Fibroblast of mammary gland (primary cell): Measurements from ENCODE around the gene EREG.
"Not testable (repeated sequence)": the region's sequence is repeated elsewhere in the genome, so short reads cannot be mapped to it uniquely, and the experiment has no call there.

ENCODE experiments used
- DNase-seq: peaks from one replicate; pipeline ENCODE4 v3.0.0-alpha.2; 2010; ENCODE audit warnings: low read depth
- H3K4me3 ChIP-seq: 2 replicates; pipeline ENCODE4 v1.5.1; 2011; ENCODE audit warnings: low read depth, mild to moderate bottlenecking, low read length, moderate library complexity; ENCODE audit not compliant: control insufficient read depth
- CTCF ChIP-seq: conservative IDR thresholded peaks from 2 replicates; pipeline ENCODE4 v1.5.1; 2011; ENCODE audit warnings: low read depth, low read length, inconsistent platforms; ENCODE audit not compliant: control insufficient read depth, insufficient read depth

Gene EREG

GRCh38 chr4:74338792-74339333, 26.1 kb upstream of the EREG start:
- peak; percentile 70 for DNase-seq
- H3K4me3 ChIP-seq: no peak overlapping the region
- TF ChIP-seq CTCF: no peak

GRCh38 chr4:74339501-74339900, 25.4 kb upstream of the EREG start:
- no peak for DNase-seq
- no peak for TF ChIP-seq CTCF
- no peak overlapping the region for H3K4me3 ChIP-seq

- DNase-seq: not testable (repeated sequence)
Measured at GRCh38 chr4:74340421-74340820, 24.5 kb upstream of the EREG start.

GRCh38 chr4:74344031-74344430, 20.9 kb upstream of the EREG start:
- no peak for DNase-seq

More at GRCh38 chr4:74340421-74340820, 24.5 kb upstream of the EREG start:
- not testable (repeated sequence) for H3K4me3 ChIP-seq

GRCh38 chr4:74353858-74354257, 11.1 kb upstream of the EREG start:
- no peak for TF ChIP-seq CTCF
- no peak overlapping the region for H3K4me3 ChIP-seq
- no peak for DNase-seq

More at GRCh38 chr4:74344031-74344430, 20.9 kb upstream of the EREG start:
- TF ChIP-seq CTCF: no peak
- H3K4me3 ChIP-seq: no peak overlapping the region

GRCh38 chr4:74357965-74358364, 7.0 kb upstream of the EREG start:
- no peak for TF ChIP-seq CTCF
- DNase-seq: no peak
- no peak overlapping the region for H3K4me3 ChIP-seq

- DNase-seq: no peak
- no peak for TF ChIP-seq CTCF
- H3K4me3 ChIP-seq: no peak overlapping the region
Measured at GRCh38 chr4:74361671-74362070, 3.3 kb upstream of the EREG start.
